Astrocyte of the spinal cord (primary cell): Measurements from ENCODE around the gene CEP152.
A peak's percentile ranks its signal among the peaks of the same experiment; 100 is the strongest.

Source experiments
- DNase-seq: peaks from one replicate; pipeline ENCODE4 v3.0.0; 2011; ENCODE audit warnings: low read depth, low spot score
- H3K4me3 ChIP-seq: 2 replicates; pipeline ENCODE4 v1.5.1; 2011; ENCODE audit warnings: low read depth, mild to moderate bottlenecking, low read length, moderate library complexity
- in situ Hi-C: cut with HindIII; loops from 2 replicates; pipeline ENCODE4 v1.10.0; 2017; ENCODE audit warnings: low sequenced_read_pairs
- TF ChIP-seq, protein P1 (sequence below): IDR thresholded peaks from 2 replicates; pipeline ENCODE4 v1.5.1; 2012; ENCODE audit warnings: low read depth, mild to moderate bottlenecking, low read length, inconsistent platforms

Gene CEP152

DNA sequence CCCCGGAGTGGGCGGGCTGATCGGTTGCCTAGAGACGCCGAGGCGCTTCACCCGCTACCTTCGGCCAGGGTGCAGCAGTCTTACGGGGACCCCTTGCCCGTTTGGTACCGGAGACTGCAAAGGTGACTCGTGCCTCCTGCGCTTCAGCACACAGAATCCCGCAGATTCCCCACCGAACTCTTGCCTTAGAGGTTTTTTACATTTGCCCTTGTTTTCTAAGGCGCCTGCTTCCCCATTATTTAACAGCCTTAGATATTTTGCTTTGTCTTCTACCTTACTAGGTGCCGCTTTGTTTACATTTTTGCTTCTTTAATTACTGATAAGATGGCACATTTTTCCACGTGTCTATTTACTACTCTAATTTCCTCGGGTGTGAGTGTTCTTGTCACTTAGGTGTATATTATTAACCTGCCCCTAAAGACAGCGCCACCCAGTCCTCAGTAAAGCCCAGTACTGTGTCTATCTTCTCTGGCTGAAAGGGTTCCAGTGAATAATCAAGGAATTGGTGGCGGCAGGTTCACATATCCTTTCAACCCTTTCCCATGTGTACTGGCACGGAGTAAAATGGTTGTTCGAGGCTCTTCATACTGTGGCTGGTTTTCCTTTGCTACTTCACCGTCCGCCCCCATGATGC, 573 bp upstream of the CEP152 start:
- H3K4me3 ChIP-seq: peak overlapping the region; percentile 99
- DNase-seq: no peak
- TF ChIP-seq, protein P1, sequence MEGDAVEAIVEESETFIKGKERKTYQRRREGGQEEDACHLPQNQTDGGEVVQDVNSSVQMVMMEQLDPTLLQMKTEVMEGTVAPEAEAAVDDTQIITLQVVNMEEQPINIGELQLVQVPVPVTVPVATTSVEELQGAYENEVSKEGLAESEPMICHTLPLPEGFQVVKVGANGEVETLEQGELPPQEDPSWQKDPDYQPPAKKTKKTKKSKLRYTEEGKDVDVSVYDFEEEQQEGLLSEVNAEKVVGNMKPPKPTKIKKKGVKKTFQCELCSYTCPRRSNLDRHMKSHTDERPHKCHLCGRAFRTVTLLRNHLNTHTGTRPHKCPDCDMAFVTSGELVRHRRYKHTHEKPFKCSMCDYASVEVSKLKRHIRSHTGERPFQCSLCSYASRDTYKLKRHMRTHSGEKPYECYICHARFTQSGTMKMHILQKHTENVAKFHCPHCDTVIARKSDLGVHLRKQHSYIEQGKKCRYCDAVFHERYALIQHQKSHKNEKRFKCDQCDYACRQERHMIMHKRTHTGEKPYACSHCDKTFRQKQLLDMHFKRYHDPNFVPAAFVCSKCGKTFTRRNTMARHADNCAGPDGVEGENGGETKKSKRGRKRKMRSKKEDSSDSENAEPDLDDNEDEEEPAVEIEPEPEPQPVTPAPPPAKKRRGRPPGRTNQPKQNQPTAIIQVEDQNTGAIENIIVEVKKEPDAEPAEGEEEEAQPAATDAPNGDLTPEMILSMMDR: peak; percentile 17
- in situ Hi-C loops: no loop called here

DNA sequence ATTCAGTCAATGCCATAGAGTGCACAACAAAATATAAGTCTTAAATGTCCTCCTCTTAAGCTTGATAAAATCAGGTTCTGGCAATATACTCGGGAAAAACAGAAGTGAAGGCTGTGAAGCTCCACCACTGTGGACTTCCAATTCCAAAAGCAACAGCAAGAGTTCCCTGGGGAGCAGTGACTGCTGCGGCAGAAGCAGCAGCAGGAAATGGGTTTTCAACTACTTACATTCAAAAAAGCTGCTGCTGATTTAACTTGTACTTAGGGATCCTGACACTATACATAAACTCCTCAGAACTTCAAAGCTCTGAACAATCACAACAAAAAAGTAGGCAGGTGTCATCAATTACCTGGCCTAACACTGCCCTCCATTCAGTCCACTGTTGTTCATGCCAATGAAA, 4.7 kb downstream of the CEP152 start:
- H3K4me3 ChIP-seq: no peak overlapping the region
- DNase-seq: peak; percentile 53
- in situ Hi-C loops: no loop called here
- TF ChIP-seq, protein P1: no peak

DNA sequence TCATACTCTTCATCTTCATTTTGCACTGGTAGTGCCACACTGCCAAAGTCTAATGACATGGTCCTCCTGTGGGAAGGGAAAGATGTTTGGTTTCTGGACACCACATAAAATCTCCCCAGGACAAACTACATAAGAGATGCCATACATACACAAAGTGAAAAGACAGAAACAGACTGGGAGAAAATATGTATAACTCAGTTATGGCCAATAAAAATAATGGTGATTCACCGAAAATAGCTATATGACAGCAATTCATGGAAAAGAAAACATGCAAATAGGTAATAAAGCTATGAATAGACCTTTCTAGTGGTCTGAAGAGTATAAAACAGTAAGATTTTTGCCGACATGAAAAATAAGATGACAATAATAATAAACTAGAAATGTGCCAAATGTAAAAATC, 5.3 kb downstream of the CEP152 start:
- TF ChIP-seq, protein P1: no peak

DNA sequence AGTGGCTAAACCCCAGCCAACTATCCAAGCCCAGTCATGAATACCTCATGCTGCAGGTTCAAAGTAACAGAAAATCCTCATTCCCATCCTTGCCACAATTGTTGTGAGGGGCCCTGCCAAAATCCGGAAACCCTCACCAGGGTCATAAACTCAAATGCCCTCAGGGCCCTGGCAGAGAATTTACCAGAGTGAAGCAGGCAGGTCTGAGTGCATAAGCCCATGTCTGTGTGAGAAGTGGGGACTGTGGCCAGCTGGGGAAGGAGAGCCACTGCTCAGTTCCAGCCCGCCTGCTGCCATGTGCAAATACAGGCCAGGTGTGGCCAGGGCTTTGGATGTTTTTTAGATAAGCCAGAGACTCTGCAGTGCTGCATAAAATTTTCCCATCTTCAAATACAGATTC, 7.0 kb downstream of the CEP152 start:
- TF ChIP-seq, protein P1: no peak
- in situ Hi-C loops: no loop called here
- no peak overlapping the region for H3K4me3 ChIP-seq
- DNase-seq: no peak

More for the DNA sequence above, 5.3 kb downstream of the CEP152 start:
- no peak overlapping the region for H3K4me3 ChIP-seq
- in situ Hi-C loops: no loop called here
- no peak for DNase-seq

DNA sequence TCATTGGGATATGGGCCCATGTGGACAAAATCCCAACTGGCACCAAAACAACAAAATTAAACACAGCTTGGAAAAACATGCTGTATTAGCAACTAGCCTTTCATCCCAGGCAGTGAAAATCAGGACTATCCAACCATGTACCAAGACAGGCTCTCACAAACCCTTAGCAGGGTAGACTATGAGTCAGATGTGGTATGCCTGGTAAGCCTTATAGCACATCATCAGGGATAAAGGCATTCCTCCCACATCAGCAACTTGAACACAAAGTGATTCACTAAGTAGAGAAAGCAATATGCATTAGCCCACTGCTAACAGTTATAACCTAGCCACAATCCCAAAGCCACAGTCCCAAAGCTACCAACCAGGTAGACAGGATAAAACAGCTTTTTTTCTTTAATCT, 8.0 kb downstream of the CEP152 start:
- H3K4me3 ChIP-seq: no peak overlapping the region
- in situ Hi-C loops: no loop called here
- TF ChIP-seq, protein P1: no peak
- peak; percentile 94 for DNase-seq

DNA sequence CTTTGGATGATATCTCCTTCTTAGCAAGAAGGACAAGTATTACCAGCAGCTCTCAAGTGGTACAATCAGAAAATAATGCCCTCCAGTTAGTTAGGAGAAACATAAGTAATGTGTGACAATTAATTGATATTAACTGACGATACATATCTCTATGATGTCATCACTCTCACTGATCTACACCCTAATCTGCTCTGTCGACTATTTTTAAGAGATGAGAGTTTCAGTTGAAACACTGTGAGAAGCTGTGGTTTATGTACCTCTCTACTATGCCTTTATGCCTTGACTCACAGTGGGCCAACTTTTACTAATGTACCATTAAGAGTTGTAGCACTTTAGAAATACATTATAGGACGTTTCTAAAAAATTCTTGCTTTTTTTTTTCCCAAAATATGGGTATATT, 8.6 kb downstream of the CEP152 start:
- no peak overlapping the region for H3K4me3 ChIP-seq
- TF ChIP-seq, protein P1: no peak
- in situ Hi-C loops: no loop called here
- DNase-seq: no peak
